GM23338 (cell line): ENCODE data around the gene PKD1L1. TPM values are rescaled to one million over a fixed set of nuclear protein-coding genes. Genes with fewer than 3 reads are reported as not detected.

Experiments used
- ATAC-seq: fragments of 200-7000 bp; cut with Tn5 transposase; 3 replicates; pipeline ENCODE4 v1.9.1; 2020
- DNase-seq: peaks from one replicate; pipeline ENCODE4 v3.0.0-alpha.2; 2015; ENCODE audit warnings: low spot score
- H2AFZ ChIP-seq: fragments of 200-600 bp; sonication (generic); 2 replicates; pipeline ENCODE4 v1.8.0; 2016; ENCODE audit warnings: antibody characterized with exemption, mild to moderate bottlenecking, moderate library complexity
- H3F3A ChIP-seq: fragments of 200-600 bp; sonication (generic); replicated peaks from 2 replicates; pipeline ENCODE4 v1.8.0; 2017; ENCODE audit warnings: antibody characterized with exemption, mixed run types, low read depth
- H3K27ac ChIP-seq: fragments of 200-600 bp; sonication (generic); 2 replicates; pipeline ENCODE4 v1.6.1; 2016; ENCODE audit warnings: low read depth
- H3K27me3 ChIP-seq: fragments of 200-600 bp; sonication (generic); 2 replicates; pipeline ENCODE4 v1.8.0; 2016; ENCODE audit warnings: mild to moderate bottlenecking, mixed run types, moderate library complexity; ENCODE audit not compliant: insufficient read depth
- H3K36me3 ChIP-seq: fragments of 200-600 bp; sonication (generic); 2 replicates; pipeline ENCODE4 v1.8.0; 2016; ENCODE audit warnings: mild to moderate bottlenecking; ENCODE audit not compliant: insufficient read depth
- H3K4me1 ChIP-seq: fragments of 200-600 bp; sonication (generic); 2 replicates; pipeline ENCODE4 v1.8.0; 2016; ENCODE audit warnings: mild to moderate bottlenecking, moderate library complexity; ENCODE audit not compliant: insufficient read depth
- H3K4me2 ChIP-seq: fragments of 200-600 bp; sonication (generic); 2 replicates; pipeline ENCODE4 v1.7.1; 2017; ENCODE audit warnings: mixed run types
- H3K4me3 ChIP-seq: fragments of 200-600 bp; sonication (generic); 2 replicates; pipeline ENCODE4 v1.6.1; 2016; ENCODE audit warnings: mixed run types
- H3K79me2 ChIP-seq: fragments of 200-600 bp; sonication (generic); replicated peaks from 2 replicates; pipeline ENCODE4 v1.8.0; 2017; ENCODE audit warnings: mild to moderate bottlenecking; ENCODE audit not compliant: insufficient read depth
- H3K9me2 ChIP-seq: fragments of 200-600 bp; sonication (generic); 2 replicates; pipeline ENCODE4 v1.8.0; 2017; ENCODE audit not compliant: insufficient read depth
- H4K20me1 ChIP-seq: fragments of 200-600 bp; sonication (generic); replicated peaks from 2 replicates; pipeline ENCODE4 v1.8.0; 2017; ENCODE audit warnings: mild to moderate bottlenecking; ENCODE audit not compliant: insufficient read depth
- H3K27ac Mint-ChIP-seq: 2 replicates; pipeline ENCODE4 v1.8.0; 2020; ENCODE audit warnings: inconsistent platforms, mild to moderate bottlenecking, moderate library complexity, mixed read lengths
- H3K27me3 Mint-ChIP-seq: 3 replicates; pipeline ENCODE4 v1.8.0; 2022; ENCODE audit warnings: low read depth, mild to moderate bottlenecking, moderate library complexity, mixed read lengths, inconsistent platforms; ENCODE audit not compliant: insufficient read depth, poor library complexity
- H3K36me3 Mint-ChIP-seq: 3 replicates; pipeline ENCODE4 v1.8.0; 2021; ENCODE audit warnings: low read depth, mild to moderate bottlenecking, inconsistent platforms, moderate library complexity, mixed read lengths
- H3K4me1 Mint-ChIP-seq: 3 replicates; pipeline ENCODE4 v1.8.0; 2020; ENCODE audit warnings: mild to moderate bottlenecking, inconsistent platforms, mixed read lengths
- H3K4me3 Mint-ChIP-seq: 3 replicates; pipeline ENCODE4 v1.8.0; 2021; ENCODE audit warnings: moderate library complexity, mild to moderate bottlenecking, inconsistent platforms, mixed read lengths
- H3K9me3 Mint-ChIP-seq: 3 replicates; pipeline ENCODE4 v1.8.0; 2020; ENCODE audit warnings: moderate library complexity, mild to moderate bottlenecking, inconsistent platforms, mixed read lengths
- JUNB ChIP-seq: IDR thresholded peaks from one replicate; pipeline ENCODE4 v1.6.1; 2016; ENCODE audit warnings: antibody characterized with exemption; ENCODE audit not compliant: unreplicated experiment
- POLR2AphosphoS5 ChIP-seq: IDR thresholded peaks from 2 replicates; pipeline ENCODE4 v1.6.1; 2016; ENCODE audit warnings: antibody characterized with exemption, low read depth
- STAT1 ChIP-seq: IDR thresholded peaks from one replicate; pipeline ENCODE4 v1.6.1; 2016; ENCODE audit warnings: antibody characterized with exemption; ENCODE audit not compliant: unreplicated experiment
- polyA plus RNA-seq: library from polyadenylated mRNA; unstranded; fragments of >200 nt; fragmentation: Nextera tagmentation; extraction: Ambion mirVana; gene quantifications from 2 replicates; pipeline ENCODE4 v1.2.1, GENCODE V29; 2016
- total RNA-seq: library from RNA; depleted of rRNA; stranded (reverse); fragments of >200 nt; shearing (Covaris generic); gene quantifications from 2 replicates; pipeline ENCODE4 v1.2.3, GENCODE V29; 2014
- TF ChIP-seq, protein P1 (sequence below): IDR thresholded peaks from one replicate; pipeline ENCODE4 v1.6.1; 2018; ENCODE audit warnings: antibody characterized with exemption; ENCODE audit not compliant: unreplicated experiment
- TF ChIP-seq, protein P2 (sequence below): IDR thresholded peaks from 2 replicates; pipeline ENCODE4 v1.6.1; 2016; ENCODE audit warnings: antibody characterized with exemption
- TF ChIP-seq, protein P3 (sequence below): fragments of 250-450 bp; sonication (Bioruptor Pico); IDR thresholded peaks from 2 replicates; pipeline ENCODE4 v1.5.0; 2020; ENCODE audit warnings: mild to moderate bottlenecking, moderate library complexity
- TF ChIP-seq, protein P4 (sequence below), 2 experiments: fragments of 200-600 bp in 1 of 2; sonication (generic) in 1 of 2; conservative IDR thresholded peaks; 2 replicates each; pipeline versions ENCODE4 v1.5.1 to v1.6.1; 2016 to 2017; ENCODE audit warnings: antibody characterized with exemption in 2 of 2, low read depth in 2 of 2, mild to moderate bottlenecking in 2 of 2, moderate library complexity in 1 of 2

The PKD1L1 gene
- total and polyA plus RNA-seq, 2 experiments from 2014 or later = 0.03 TPM; not detected in 1

DNA sequence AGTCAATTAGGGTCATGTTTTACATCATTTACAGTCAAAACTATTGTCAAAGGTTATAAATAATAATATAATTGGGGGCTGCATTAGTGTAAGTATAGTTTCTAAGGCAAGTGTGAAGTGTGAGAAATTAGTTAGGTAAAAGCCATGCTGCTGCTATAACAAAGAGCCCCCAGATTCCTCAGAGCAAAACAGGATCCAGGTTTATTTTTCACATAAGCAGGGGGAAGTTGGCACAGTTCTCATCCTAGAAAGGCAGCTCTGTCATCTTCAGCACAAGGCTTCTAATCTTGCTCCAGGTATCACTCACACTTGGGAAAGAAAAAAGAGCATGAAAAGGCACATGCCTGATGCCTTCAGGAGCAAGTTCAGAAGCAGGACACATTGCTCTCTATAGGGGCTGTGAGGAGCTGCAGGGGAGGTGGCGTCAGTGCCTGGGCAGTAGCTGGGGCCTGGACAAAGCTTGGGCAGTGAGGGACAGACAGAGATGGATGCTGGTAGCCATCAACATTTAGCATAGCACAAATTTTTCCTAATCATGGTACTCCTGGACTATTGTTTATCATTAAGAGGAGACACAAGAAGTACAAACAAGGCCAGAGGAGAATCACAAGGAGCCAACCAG lies 170.6 kb downstream of the PKD1L1 start (continued):
- TF ChIP-seq, protein P1, sequence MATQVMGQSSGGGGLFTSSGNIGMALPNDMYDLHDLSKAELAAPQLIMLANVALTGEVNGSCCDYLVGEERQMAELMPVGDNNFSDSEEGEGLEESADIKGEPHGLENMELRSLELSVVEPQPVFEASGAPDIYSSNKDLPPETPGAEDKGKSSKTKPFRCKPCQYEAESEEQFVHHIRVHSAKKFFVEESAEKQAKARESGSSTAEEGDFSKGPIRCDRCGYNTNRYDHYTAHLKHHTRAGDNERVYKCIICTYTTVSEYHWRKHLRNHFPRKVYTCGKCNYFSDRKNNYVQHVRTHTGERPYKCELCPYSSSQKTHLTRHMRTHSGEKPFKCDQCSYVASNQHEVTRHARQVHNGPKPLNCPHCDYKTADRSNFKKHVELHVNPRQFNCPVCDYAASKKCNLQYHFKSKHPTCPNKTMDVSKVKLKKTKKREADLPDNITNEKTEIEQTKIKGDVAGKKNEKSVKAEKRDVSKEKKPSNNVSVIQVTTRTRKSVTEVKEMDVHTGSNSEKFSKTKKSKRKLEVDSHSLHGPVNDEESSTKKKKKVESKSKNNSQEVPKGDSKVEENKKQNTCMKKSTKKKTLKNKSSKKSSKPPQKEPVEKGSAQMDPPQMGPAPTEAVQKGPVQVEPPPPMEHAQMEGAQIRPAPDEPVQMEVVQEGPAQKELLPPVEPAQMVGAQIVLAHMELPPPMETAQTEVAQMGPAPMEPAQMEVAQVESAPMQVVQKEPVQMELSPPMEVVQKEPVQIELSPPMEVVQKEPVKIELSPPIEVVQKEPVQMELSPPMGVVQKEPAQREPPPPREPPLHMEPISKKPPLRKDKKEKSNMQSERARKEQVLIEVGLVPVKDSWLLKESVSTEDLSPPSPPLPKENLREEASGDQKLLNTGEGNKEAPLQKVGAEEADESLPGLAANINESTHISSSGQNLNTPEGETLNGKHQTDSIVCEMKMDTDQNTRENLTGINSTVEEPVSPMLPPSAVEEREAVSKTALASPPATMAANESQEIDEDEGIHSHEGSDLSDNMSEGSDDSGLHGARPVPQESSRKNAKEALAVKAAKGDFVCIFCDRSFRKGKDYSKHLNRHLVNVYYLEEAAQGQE = no peak

DNA sequence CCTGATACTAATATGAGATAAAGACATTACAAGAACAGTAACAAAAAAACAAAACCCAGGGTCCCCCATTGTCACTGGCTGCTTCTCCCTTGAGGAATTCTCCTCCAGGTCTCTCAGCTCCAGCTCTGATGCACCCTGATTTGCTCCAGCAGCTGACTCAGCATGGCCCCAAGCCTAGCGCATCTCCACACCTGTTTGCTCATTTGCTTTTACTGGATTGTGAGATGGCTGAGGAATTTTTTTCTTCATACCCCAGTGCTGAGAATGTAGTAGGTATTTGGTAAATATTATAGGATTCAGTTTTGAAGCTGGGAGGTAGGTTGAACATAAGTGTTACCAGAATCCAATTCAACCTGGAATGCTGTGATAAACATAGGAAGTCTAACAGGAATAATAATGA lies 171.9 kb downstream of the PKD1L1 start:
- TF ChIP-seq, protein P2, sequence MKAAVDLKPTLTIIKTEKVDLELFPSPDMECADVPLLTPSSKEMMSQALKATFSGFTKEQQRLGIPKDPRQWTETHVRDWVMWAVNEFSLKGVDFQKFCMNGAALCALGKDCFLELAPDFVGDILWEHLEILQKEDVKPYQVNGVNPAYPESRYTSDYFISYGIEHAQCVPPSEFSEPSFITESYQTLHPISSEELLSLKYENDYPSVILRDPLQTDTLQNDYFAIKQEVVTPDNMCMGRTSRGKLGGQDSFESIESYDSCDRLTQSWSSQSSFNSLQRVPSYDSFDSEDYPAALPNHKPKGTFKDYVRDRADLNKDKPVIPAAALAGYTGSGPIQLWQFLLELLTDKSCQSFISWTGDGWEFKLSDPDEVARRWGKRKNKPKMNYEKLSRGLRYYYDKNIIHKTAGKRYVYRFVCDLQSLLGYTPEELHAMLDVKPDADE = no peak
- TF ChIP-seq, protein P3, sequence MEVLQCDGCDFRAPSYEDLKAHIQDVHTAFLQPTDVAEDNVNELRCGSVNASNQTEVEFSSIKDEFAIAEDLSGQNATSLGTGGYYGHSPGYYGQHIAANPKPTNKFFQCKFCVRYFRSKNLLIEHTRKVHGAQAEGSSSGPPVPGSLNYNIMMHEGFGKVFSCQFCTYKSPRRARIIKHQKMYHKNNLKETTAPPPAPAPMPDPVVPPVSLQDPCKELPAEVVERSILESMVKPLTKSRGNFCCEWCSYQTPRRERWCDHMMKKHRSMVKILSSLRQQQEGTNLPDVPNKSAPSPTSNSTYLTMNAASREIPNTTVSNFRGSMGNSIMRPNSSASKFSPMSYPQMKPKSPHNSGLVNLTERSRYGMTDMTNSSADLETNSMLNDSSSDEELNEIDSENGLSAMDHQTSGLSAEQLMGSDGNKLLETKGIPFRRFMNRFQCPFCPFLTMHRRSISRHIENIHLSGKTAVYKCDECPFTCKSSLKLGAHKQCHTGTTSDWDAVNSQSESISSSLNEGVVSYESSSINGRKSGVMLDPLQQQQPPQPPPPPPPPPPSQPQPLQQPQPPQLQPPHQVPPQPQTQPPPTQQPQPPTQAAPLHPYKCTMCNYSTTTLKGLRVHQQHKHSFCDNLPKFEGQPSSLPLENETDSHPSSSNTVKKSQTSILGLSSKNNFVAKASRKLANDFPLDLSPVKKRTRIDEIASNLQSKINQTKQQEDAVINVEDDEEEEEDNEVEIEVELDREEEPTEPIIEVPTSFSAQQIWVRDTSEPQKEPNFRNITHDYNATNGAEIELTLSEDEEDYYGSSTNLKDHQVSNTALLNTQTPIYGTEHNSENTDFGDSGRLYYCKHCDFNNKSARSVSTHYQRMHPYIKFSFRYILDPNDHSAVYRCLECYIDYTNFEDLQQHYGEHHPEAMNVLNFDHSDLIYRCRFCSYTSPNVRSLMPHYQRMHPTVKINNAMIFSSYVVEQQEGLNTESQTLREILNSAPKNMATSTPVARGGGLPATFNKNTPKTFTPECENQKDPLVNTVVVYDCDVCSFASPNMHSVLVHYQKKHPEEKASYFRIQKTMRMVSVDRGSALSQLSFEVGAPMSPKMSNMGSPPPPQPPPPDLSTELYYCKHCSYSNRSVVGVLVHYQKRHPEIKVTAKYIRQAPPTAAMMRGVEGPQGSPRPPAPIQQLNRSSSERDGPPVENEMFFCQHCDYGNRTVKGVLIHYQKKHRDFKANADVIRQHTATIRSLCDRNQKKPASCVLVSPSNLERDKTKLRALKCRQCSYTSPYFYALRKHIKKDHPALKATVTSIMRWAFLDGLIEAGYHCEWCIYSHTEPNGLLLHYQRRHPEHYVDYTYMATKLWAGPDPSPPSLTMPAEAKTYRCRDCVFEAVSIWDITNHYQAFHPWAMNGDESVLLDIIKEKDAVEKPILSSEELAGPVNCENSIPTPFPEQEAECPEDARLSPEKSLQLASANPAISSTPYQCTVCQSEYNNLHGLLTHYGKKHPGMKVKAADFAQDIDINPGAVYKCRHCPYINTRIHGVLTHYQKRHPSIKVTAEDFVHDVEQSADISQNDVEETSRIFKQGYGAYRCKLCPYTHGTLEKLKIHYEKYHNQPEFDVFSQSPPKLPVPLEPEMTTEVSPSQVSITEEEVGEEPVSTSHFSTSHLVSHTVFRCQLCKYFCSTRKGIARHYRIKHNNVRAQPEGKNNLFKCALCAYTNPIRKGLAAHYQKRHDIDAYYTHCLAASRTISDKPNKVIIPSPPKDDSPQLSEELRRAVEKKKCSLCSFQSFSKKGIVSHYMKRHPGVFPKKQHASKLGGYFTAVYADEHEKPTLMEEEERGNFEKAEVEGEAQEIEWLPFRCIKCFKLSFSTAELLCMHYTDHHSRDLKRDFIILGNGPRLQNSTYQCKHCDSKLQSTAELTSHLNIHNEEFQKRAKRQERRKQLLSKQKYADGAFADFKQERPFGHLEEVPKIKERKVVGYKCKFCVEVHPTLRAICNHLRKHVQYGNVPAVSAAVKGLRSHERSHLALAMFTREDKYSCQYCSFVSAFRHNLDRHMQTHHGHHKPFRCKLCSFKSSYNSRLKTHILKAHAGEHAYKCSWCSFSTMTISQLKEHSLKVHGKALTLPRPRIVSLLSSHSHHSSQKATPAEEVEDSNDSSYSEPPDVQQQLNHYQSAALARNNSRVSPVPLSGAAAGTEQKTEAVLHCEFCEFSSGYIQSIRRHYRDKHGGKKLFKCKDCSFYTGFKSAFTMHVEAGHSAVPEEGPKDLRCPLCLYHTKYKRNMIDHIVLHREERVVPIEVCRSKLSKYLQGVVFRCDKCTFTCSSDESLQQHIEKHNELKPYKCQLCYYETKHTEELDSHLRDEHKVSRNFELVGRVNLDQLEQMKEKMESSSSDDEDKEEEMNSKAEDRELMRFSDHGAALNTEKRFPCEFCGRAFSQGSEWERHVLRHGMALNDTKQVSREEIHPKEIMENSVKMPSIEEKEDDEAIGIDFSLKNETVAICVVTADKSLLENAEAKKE = no peak
- no peak for TF ChIP-seq POLR2AphosphoS5
- no peak for TF ChIP-seq JUNB
- TF ChIP-seq, protein P4, sequence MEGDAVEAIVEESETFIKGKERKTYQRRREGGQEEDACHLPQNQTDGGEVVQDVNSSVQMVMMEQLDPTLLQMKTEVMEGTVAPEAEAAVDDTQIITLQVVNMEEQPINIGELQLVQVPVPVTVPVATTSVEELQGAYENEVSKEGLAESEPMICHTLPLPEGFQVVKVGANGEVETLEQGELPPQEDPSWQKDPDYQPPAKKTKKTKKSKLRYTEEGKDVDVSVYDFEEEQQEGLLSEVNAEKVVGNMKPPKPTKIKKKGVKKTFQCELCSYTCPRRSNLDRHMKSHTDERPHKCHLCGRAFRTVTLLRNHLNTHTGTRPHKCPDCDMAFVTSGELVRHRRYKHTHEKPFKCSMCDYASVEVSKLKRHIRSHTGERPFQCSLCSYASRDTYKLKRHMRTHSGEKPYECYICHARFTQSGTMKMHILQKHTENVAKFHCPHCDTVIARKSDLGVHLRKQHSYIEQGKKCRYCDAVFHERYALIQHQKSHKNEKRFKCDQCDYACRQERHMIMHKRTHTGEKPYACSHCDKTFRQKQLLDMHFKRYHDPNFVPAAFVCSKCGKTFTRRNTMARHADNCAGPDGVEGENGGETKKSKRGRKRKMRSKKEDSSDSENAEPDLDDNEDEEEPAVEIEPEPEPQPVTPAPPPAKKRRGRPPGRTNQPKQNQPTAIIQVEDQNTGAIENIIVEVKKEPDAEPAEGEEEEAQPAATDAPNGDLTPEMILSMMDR (conservative IDR thresholded peaks at IDR 0.05; ENCODE audit: low read depth in 2 of 2) = no peak
- TF ChIP-seq STAT1 = no peak
- TF ChIP-seq, protein P1 = no peak
- no peaks in the 10 kb centered on the region for H3K9me3 Mint-ChIP-seq
- H3K27me3 ChIP-seq = no peaks in the 10 kb centered on the region
- H3K36me3 ChIP-seq = no peaks in the 10 kb centered on the region
- no peaks in the 10 kb centered on the region for H3F3A ChIP-seq
- H3K4me1 Mint-ChIP-seq = peaks cover 3% of the 10 kb centered on the region; the same call in 2 of the 3 replicates
- H3K4me2 ChIP-seq = no peak overlapping the region
- H3K9me2 ChIP-seq = no peaks in the 10 kb centered on the region
- H3K27ac Mint-ChIP-seq = no peak overlapping the region
- H3K79me2 ChIP-seq = no peaks in the 10 kb centered on the region
- H3K4me3 ChIP-seq = no peak overlapping the region
- no peak overlapping the region for H2AFZ ChIP-seq
- no peak for ATAC-seq
- no peak for DNase-seq
- no peaks in the 10 kb centered on the region for H3K36me3 Mint-ChIP-seq
- peaks cover 4% of the 10 kb centered on the region for H3K27me3 Mint-ChIP-seq
- H3K4me1 ChIP-seq = no peaks in the 10 kb centered on the region
- no peaks in the 10 kb centered on the region for H4K20me1 ChIP-seq
- no peak overlapping the region for H3K4me3 Mint-ChIP-seq
- H3K27ac ChIP-seq = no peak overlapping the region
